Endodermal cell (in vitro differentiated cells): ENCODE measurements around the gene CCRL2. TPM values are rescaled to one million over a fixed set of nuclear protein-coding genes. Genes with fewer than 3 reads are reported as not detected.

Experiments used
- DNase-seq: peaks from one replicate; pipeline ENCODE4 v3.0.0-alpha.2; 2017
- H3K27ac ChIP-seq: 2 replicates; pipeline ENCODE4 v1.5.1; 2013; ENCODE audit warnings: mild to moderate bottlenecking, low read depth, low read length, moderate library complexity
- H3K27me3 ChIP-seq: 2 replicates; pipeline ENCODE4 v1.6.1; 2013; ENCODE audit warnings: mild to moderate bottlenecking, low read length, moderate library complexity; ENCODE audit not compliant: insufficient read depth, control insufficient read depth, poor library complexity, severe bottlenecking
- H3K36me3 ChIP-seq: 2 replicates; pipeline ENCODE4 v1.7.0; 2013; ENCODE audit warnings: mild to moderate bottlenecking, low read length, moderate library complexity; ENCODE audit not compliant: control insufficient read depth, insufficient read depth
- H3K4me1 ChIP-seq: one replicate; pipeline ENCODE4 v1.7.0; 2013; ENCODE audit warnings: low read length; ENCODE audit not compliant: control insufficient read depth, insufficient read depth
- H3K4me3 ChIP-seq: 2 replicates; pipeline ENCODE4 v1.5.1; 2013; ENCODE audit warnings: mild to moderate bottlenecking, low read length, moderate library complexity
- H3K9ac ChIP-seq: 2 replicates; pipeline ENCODE4 v1.6.1; 2013; ENCODE audit warnings: mild to moderate bottlenecking, low read length, moderate library complexity; ENCODE audit not compliant: poor library complexity, severe bottlenecking; ENCODE audit errors: extremely low read depth
- H3K9me3 ChIP-seq: 2 replicates; pipeline ENCODE4 v1.6.1; 2013; ENCODE audit warnings: mild to moderate bottlenecking, low read length, moderate library complexity; ENCODE audit not compliant: control insufficient read depth
- H3K27ac Mint-ChIP-seq: 2 replicates; pipeline ENCODE4 v1.8.0; 2020; ENCODE audit warnings: mixed read lengths
- H3K27me3 Mint-ChIP-seq: 2 replicates; pipeline ENCODE4 v1.8.0; 2021; ENCODE audit warnings: mild to moderate bottlenecking, mixed read lengths; ENCODE audit not compliant: insufficient read depth
- H3K36me3 Mint-ChIP-seq: 2 replicates; pipeline ENCODE4 v1.8.0; 2020; ENCODE audit warnings: low read depth, mixed read lengths
- H3K4me1 Mint-ChIP-seq: 2 replicates; pipeline ENCODE4 v1.8.0; 2020; ENCODE audit warnings: mixed read lengths
- H3K4me3 Mint-ChIP-seq: 2 replicates; pipeline ENCODE4 v1.8.0; 2020; ENCODE audit warnings: mild to moderate bottlenecking, moderate library complexity, mixed read lengths
- H3K9me3 Mint-ChIP-seq: 2 replicates; pipeline ENCODE4 v1.8.0; 2020; ENCODE audit warnings: mild to moderate bottlenecking, mixed read lengths
- CTCF ChIP-seq: fragments of 200-600 bp; sonication (generic); conservative IDR thresholded peaks from 2 replicates; pipeline ENCODE4 v1.5.0; 2021; ENCODE audit warnings: antibody characterized with exemption, mild to moderate bottlenecking
- WGBS, 2 experiments: methylation state at CpG; one replicate each; pipeline versions ENCODE4 v1.1.5 to v1.1.7; 2013; ENCODE audit warnings: missing lambda C conversion rate in 2 of 2, mixed read lengths in 1 of 2; ENCODE audit not compliant: insufficient coverage in 1 of 2, insufficient read length in 1 of 2; 5-methylcytosine and 5-hydroxymethylcytosine counted together
- total RNA-seq, 2 donors: library from RNA; stranded (reverse); fragmentation: NEBNext Ultra II Directional in 1 of 2; extraction: Animal tissue kit (Norgen Biotek cat#: 25700) in 1 of 2; gene quantifications; 2 replicates in 1 of 2; 3 replicates in 1 of 2; pipeline ENCODE4 v1.2.1, GENCODE V29; 2021

Gene CCRL2
- total RNA-seq, 2 donors from 2014 or later, result not detected

- H3K27ac ChIP-seq, result no peak overlapping the region
- no peak overlapping the region for H3K27ac Mint-ChIP-seq
Measured at GRCh38 chr3:46395766-46396530, 11.1 kb upstream of the CCRL2 start.

GRCh38 chr3:46397111-46397510 is 9.9 kb upstream of the CCRL2 start:
- H3K9me3 Mint-ChIP-seq, result no peaks in the 10 kb centered on the region
- no peak overlapping the region for H3K27ac Mint-ChIP-seq
- H3K4me3 Mint-ChIP-seq, result no peak overlapping the region
- H3K9me3 ChIP-seq, result no peaks in the 10 kb centered on the region
- H3K27ac ChIP-seq, result no peak overlapping the region
- WGBS, 2 experiments, result 95 to 96% methylated on average over 6 to 7 of the region's 7 CpGs
- no peak for TF ChIP-seq CTCF
- H3K4me3 ChIP-seq, result no peak overlapping the region
- H3K9ac ChIP-seq, result no peak overlapping the region
- H3K27me3 Mint-ChIP-seq, result peaks cover 4% of the 10 kb centered on the region
- DNase-seq, result no peak
- H3K36me3 Mint-ChIP-seq, result no peaks in the 10 kb centered on the region
- no peaks in the 10 kb centered on the region for H3K27me3 ChIP-seq
- peaks cover 20% of the 10 kb centered on the region for H3K4me1 Mint-ChIP-seq
- H3K36me3 ChIP-seq, result no peaks in the 10 kb centered on the region
- no peaks in the 10 kb centered on the region for H3K4me1 ChIP-seq

More at GRCh38 chr3:46395766-46396530, 11.1 kb upstream of the CCRL2 start:
- Mint-ChIP-seq H3K4me1 (peaks cover 20% of the 10 kb centered on the region), H3K36me3 (no peaks in the 10 kb centered on the region), H3K4me3 (no peak overlapping the region), H3K27me3 (peaks cover 4% of the 10 kb centered on the region), H3K9me3 (no peaks in the 10 kb centered on the region)
- WGBS, 2 experiments, result 88 to 93% methylated on average over 4 to 6 of the region's 6 CpGs
- H3K27me3 ChIP-seq, result no peaks in the 10 kb centered on the region
- H3K4me3 ChIP-seq, result no peak overlapping the region
- no peaks in the 10 kb centered on the region for H3K36me3 ChIP-seq
- no peak overlapping the region for H3K9ac ChIP-seq
- no peak for DNase-seq
- H3K4me1 ChIP-seq, result no peaks in the 10 kb centered on the region
- no peak for TF ChIP-seq CTCF
- no peaks in the 10 kb centered on the region for H3K9me3 ChIP-seq

- Histone ChIP-seq H3K4me1 (no peaks in the 10 kb centered on the region), H3K27ac (no peak overlapping the region), H3K36me3 (no peaks in the 10 kb centered on the region), H3K9ac (no peak overlapping the region), H3K9me3 (peaks cover 4% of the 10 kb centered on the region), H3K27me3 (no peaks in the 10 kb centered on the region), H3K4me3 (no peak overlapping the region)
- no peak for DNase-seq
- Mint-ChIP-seq H3K36me3 (no peaks in the 10 kb centered on the region), H3K9me3 (peaks cover 5% of the 10 kb centered on the region), H3K4me3 (no peak overlapping the region), H3K27ac (no peak overlapping the region), H3K4me1 (peaks cover 12% of the 10 kb centered on the region), H3K27me3 (peaks cover 4% of the 10 kb centered on the region)
- TF ChIP-seq CTCF, result no peak
- WGBS, 2 experiments, result 96 to 100% methylated on average over 4 to 6 of the region's 6 CpGs
Measured at GRCh38 chr3:46398186-46398955, 8.7 kb upstream of the CCRL2 start.
